ENCODE measurements around the gene ERMP1. TPM values are rescaled to one million over a fixed set of nuclear protein-coding genes. Genes with fewer than 3 reads are reported as not detected.

ERMP1 gene
- total and polyA plus RNA-seq, 7 donors = 2.4 to 12.3 (median 8.8) TPM

DNA sequence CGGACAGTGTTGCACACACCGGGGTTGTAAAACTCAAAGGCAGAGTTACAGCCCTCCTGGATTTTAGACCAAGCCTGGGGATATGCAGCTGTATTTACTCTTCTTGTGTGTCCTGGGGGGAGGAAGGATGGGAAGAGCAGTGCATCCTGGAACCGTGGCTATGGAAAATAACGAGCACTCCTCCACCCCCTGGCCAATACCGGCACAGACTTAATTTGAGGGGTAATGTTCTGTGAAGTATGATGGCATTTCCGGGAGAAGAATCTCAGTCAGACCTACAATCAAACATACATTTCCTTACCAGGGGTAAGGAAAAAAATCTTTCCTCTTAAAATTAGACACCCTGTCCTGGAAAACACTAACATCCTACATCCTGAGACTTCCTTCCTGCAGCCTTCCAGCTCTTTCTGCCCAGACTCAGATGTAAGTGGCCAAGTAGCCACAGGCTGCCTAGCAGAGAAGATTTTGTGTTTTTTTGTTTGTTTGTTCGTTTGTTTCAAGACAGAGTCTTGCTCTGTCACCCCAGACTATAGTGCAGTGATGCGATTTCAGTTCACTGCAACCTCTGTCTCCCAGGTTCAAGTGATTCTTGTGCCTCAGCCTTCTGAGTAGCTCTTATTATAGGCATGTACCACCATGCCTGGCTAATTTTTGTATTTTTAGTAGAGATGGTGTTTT is 11.0 kb upstream of the ERMP1 start:
- intact Hi-C loops (cut with DNase I) = no loop called here
- H3K9me3 ChIP-seq = no peaks in the 10 kb centered on the region
- ATAC-seq = no peak
- peaks cover 6% of the 10 kb centered on the region for H3K4me1 ChIP-seq
- no peak overlapping the region for H3K27ac ChIP-seq
- H3K36me3 ChIP-seq (ENCODE audit: insufficient read depth in 1 of 2, low read depth in 1 of 2) = peaks cover 0 to 9% of the 10 kb centered on the region in 2 donors
- whole genome bisulfite sequencing, 3 donors = 32 to 39% (median 35%) methylated on average over 8 of the region's 8 CpGs
- no peaks in the 10 kb centered on the region for H3K27me3 ChIP-seq (ENCODE audit: insufficient read depth in 3 of 3, low read length in 2 of 3)
- TF ChIP-seq, protein P1, sequence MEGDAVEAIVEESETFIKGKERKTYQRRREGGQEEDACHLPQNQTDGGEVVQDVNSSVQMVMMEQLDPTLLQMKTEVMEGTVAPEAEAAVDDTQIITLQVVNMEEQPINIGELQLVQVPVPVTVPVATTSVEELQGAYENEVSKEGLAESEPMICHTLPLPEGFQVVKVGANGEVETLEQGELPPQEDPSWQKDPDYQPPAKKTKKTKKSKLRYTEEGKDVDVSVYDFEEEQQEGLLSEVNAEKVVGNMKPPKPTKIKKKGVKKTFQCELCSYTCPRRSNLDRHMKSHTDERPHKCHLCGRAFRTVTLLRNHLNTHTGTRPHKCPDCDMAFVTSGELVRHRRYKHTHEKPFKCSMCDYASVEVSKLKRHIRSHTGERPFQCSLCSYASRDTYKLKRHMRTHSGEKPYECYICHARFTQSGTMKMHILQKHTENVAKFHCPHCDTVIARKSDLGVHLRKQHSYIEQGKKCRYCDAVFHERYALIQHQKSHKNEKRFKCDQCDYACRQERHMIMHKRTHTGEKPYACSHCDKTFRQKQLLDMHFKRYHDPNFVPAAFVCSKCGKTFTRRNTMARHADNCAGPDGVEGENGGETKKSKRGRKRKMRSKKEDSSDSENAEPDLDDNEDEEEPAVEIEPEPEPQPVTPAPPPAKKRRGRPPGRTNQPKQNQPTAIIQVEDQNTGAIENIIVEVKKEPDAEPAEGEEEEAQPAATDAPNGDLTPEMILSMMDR (IDR thresholded peaks at IDR 0.05) = no peak
- H3K4me3 ChIP-seq = no peak overlapping the region
- no peak for DNase-seq

DNA sequence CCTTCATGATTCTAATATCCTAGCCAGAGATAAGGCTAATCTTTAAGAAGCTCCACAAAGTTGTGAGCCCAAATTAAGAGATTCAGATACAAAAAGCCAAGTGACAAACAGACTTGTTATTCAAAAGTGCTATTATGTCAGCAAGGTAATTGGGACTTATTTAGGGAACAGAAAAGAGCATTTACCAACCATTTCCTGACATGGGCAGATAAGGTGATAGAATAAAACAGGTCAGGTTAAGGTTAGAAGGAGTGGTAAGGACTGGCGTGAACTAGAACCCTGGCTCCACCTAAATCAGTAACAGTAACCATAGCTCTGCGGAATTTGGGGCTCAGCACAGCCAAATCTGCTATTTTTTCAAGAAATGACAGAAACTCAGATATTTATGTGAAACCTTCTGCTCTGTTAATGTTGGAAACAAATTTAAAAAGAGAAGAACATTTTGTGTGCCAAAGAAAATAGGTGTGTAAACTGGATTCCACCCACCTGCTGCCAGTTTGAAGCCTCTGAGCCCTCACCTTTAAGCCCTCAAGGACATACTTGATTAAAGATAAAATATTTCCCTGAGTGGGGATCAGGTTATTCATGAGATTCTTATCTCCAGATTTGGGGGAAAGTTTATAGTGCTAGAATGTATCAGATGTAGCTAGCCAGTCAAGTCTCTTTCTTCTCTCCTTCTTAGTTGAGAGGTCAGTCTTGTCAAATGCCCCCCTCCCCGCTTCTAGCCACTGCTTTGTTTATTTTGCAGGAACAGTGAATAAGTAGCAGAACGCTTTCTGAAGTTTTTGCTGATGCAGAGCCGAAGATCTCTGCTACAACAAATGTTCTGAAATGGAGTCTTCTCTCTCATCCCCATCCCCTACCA is 10.2 kb upstream of the ERMP1 start:
- Histone ChIP-seq H3K27me3 (ENCODE audit: insufficient read depth in 3 of 3, low read length in 2 of 3) (no peaks in the 10 kb centered on the region), H3K4me1 (peaks cover 9% of the 10 kb centered on the region), H3K27ac (no peak overlapping the region), H3K9me3 (no peaks in the 10 kb centered on the region), H3K4me3 (no peak overlapping the region), H3K36me3 (ENCODE audit: insufficient read depth in 1 of 2, low read depth in 1 of 2) (peaks cover 0 to 9% of the 10 kb centered on the region in 2 donors)
- intact Hi-C loops (cut with DNase I) = no loop called here
- TF ChIP-seq, protein P1 (IDR thresholded peaks at IDR 0.05) = no peak
- WGBS, 3 donors = 70 to 77% (median 73%) methylated on average over 5 of the region's 5 CpGs
- no peak for DNase-seq
- ATAC-seq = no peak

- Histone ChIP-seq H3K27ac (no peak overlapping the region), H3K9me3 (no peaks in the 10 kb centered on the region), H3K4me3 (no peak overlapping the region), H3K4me1 (peaks cover 9% of the 10 kb centered on the region), H3K27me3 (ENCODE audit: insufficient read depth in 3 of 3, low read length in 2 of 3) (no peaks in the 10 kb centered on the region), H3K36me3 (ENCODE audit: insufficient read depth in 1 of 2, low read depth in 1 of 2) (peaks cover 0 to 9% of the 10 kb centered on the region in 2 donors)
- WGBS, 3 donors = 87 to 92% (median 90%) methylated on average over 12 of the region's 12 CpGs
- ATAC-seq (no peak), DNase-seq (no peak)
- intact Hi-C loops (cut with DNase I) = no loop called here
- TF ChIP-seq, protein P1 (IDR thresholded peaks at IDR 0.05) = no peak
These were observed 9.1 kb upstream of the ERMP1 start for GRCh38 chr9:5841771-5842573.

DNA sequence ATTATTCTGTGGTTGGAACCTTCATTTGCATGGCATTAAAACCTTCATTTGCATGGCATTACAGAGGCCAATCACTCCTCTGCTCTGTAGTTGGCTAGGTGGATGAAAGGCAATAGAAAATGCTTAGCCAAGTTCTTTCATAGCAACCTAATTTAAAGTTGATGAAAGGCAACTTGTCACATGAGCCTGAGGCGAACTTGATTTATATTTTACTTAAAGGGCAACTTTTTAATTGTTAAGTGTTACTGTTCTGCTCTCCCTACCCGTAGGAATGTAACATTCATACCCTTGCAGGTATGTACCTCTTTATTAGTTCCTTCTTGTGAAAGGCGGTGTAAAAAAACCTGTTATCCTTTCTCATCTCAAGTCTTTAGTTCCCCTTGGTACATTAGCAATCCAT is 7.9 kb upstream of the ERMP1 start:
- peaks cover 9% of the 10 kb centered on the region for H3K4me1 ChIP-seq
- TF ChIP-seq, protein P1 (IDR thresholded peaks at IDR 0.05) = no peak
- peaks cover 0 to 9% of the 10 kb centered on the region in 2 donors for H3K36me3 ChIP-seq (ENCODE audit: insufficient read depth in 1 of 2, low read depth in 1 of 2)
- DNase-seq = no peak
- intact Hi-C loops (cut with DNase I) = no loop called here
- no peak overlapping the region for H3K27ac ChIP-seq
- ATAC-seq = no peak
- no peaks in the 10 kb centered on the region for H3K9me3 ChIP-seq
- H3K4me3 ChIP-seq = no peak overlapping the region
- 48 to 71% (median 54%) methylated on average over 3 of the region's 3 CpGs for WGBS, 3 donors
- H3K27me3 ChIP-seq (ENCODE audit: insufficient read depth in 3 of 3, low read length in 2 of 3) = no peaks in the 10 kb centered on the region

Measured in psoas muscle (tissue), 8 donors.